ENCODE measurements around the gene TTLL11.

DNA sequence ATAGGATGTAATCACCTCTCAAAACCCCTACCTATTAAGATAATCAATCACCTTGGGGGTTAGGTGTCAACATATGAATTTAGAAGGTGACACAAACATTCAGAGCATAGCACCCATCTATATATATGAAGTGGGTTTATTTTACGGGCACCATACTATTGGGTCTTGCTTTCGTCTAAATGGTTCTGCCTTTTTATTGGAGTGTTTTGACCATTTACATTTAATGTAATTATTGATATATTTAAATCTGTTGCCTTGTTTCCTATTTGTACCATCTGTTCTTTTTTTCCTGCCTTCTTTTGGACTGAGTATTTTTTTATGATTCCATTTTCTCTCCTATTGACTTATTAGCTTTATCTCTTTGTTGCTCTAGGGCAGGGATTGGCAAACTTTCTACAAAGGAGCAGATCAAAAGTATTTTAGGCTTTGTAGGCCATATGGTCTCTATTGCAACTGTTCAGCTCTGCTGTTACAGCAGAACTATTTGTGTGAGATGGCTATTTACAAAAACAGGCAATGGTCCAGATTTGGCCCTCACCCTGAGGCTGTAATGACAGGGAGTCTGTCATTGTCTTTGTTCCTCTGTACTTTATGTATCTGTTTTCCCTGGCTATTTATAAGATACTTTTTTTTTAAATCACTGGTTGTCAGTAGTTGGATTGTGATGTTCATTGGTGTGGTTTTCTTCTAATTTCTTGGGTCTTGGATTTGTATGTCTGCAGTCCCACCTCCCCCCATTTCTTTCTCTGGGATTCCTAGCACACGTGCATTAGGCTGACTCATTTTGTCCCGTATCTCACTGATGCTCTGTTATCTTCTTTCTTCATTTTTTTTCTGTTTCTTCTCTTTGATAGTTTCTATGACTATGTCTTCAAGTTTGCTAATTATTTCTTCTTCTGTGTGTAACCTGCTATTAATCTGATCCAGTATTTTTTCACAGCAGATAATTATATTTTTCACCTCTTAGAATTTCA is 314.6 kb downstream of the TTLL11 start:
- TF ChIP-seq, protein P1, sequence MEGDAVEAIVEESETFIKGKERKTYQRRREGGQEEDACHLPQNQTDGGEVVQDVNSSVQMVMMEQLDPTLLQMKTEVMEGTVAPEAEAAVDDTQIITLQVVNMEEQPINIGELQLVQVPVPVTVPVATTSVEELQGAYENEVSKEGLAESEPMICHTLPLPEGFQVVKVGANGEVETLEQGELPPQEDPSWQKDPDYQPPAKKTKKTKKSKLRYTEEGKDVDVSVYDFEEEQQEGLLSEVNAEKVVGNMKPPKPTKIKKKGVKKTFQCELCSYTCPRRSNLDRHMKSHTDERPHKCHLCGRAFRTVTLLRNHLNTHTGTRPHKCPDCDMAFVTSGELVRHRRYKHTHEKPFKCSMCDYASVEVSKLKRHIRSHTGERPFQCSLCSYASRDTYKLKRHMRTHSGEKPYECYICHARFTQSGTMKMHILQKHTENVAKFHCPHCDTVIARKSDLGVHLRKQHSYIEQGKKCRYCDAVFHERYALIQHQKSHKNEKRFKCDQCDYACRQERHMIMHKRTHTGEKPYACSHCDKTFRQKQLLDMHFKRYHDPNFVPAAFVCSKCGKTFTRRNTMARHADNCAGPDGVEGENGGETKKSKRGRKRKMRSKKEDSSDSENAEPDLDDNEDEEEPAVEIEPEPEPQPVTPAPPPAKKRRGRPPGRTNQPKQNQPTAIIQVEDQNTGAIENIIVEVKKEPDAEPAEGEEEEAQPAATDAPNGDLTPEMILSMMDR (IDR thresholded peaks at IDR 0.05), result no peak
- TF ChIP-seq POLR2A (IDR thresholded peaks at IDR 0.05; ENCODE audit: low read depth), result no peak

All from esophagus muscularis mucosa (tissue), 3 donors.